ENCODE results near the gene RNF38.
"Not testable (repeated sequence)": the region's sequence is repeated elsewhere in the genome, so short reads cannot be mapped to it uniquely, and the experiment has no call there.

RNF38 gene

DNA sequence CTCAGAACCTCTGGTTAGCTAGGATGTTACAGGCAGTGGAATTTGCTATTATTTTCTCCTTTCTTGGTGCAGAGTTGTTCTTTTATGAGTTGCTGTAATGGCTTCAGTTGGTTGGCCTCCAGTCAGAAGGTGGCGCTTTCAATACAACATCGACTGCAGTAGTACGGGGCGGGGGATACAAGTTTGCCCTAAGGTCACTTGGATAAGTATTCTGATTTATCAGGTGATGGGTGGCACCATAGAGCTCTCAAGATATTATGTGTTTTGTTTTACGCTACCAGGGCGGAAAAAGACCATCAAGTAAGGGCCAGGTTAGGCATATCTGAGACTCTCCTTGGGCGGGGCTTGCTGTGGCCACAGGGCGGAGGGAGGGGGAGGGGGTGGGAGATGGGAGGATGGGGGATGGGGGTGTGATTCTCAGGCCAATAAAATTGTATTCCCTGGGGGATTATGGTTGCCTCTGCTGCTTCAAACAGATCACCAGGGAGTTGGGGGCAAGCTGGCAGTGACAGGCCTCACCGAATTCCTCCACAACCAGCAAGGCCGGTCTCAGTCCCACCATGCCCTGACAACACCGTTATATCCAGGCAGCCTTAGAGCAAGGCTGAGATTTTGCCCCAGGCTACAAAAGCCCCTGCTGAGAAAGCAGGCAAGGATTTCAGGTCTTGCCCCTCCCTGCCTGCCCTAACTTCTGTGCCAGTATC is 15.9 kb upstream of the RNF38 start:
- TF ChIP-seq, protein P1, sequence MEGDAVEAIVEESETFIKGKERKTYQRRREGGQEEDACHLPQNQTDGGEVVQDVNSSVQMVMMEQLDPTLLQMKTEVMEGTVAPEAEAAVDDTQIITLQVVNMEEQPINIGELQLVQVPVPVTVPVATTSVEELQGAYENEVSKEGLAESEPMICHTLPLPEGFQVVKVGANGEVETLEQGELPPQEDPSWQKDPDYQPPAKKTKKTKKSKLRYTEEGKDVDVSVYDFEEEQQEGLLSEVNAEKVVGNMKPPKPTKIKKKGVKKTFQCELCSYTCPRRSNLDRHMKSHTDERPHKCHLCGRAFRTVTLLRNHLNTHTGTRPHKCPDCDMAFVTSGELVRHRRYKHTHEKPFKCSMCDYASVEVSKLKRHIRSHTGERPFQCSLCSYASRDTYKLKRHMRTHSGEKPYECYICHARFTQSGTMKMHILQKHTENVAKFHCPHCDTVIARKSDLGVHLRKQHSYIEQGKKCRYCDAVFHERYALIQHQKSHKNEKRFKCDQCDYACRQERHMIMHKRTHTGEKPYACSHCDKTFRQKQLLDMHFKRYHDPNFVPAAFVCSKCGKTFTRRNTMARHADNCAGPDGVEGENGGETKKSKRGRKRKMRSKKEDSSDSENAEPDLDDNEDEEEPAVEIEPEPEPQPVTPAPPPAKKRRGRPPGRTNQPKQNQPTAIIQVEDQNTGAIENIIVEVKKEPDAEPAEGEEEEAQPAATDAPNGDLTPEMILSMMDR (IDR thresholded peaks at IDR 0.05; ENCODE audit: extremely low read depth, insufficient read depth, missing control alignments): no peak
- in situ Hi-C loops (cut with MboI; ENCODE audit: low pct_unique_long_range_greater_than_20kb, low sequenced_read_pairs, unreplicated experiment): loop anchor here (25.0 kb wide), 1 partner anchor 296 kb away; no protein-coding TSS in a partner anchor
- DNase-seq (ENCODE audit: low spot score): no peak

DNA sequence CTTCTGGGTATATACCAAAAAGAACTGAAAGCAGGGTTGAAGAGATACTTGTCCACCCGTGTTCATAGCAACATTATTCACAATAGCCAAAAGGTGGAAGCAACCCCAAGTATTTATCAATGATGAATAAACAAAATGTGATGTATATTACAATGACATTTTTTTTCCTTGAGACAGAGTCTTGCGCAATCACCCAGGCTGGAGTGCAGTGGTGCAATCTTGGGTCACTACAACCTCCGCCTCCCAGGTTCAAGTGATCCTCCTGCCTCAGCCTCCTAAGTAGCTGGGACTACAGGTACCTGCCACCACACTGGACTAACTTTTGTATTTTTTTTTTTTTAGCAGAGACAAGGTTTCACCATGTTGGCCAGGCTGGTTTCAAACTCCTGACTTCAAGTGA is 11.3 kb upstream of the RNF38 start:
- in situ Hi-C loops (cut with MboI; ENCODE audit: low pct_unique_long_range_greater_than_20kb, low sequenced_read_pairs, unreplicated experiment): loop anchor here (25.0 kb wide), 1 partner anchor 301 kb away; no protein-coding TSS in a partner anchor
- not testable (repeated sequence) for DNase-seq (ENCODE audit: low spot score)

DNA sequence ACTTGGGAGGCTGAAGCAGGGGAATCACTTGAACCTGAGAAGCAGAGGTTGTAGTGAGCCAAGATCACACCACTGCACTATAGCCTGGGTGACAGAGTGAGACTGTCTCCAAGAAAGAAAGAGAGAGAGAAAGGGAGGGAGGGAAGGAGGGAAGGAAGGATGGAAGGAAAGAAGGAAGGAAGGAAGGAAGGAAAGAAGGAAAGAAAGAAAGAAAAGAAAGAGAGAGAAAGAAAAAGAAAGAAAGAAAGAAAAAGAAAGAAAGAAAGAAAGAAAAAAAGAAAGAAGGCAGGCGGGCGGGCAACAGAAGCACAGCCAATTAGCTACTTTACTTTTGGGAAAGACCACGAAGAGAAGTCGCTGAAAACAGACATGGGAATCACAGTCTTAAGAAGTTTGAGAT is 9.0 kb upstream of the RNF38 start:
- DNase-seq (ENCODE audit: low spot score): not testable (repeated sequence)
- in situ Hi-C loops (cut with MboI; ENCODE audit: low pct_unique_long_range_greater_than_20kb, low sequenced_read_pairs, unreplicated experiment): loop anchor here (5.0 to 25.0 kb wide), 2 partner anchors 143 to 303 kb away; no protein-coding TSS in a partner anchor

DNA sequence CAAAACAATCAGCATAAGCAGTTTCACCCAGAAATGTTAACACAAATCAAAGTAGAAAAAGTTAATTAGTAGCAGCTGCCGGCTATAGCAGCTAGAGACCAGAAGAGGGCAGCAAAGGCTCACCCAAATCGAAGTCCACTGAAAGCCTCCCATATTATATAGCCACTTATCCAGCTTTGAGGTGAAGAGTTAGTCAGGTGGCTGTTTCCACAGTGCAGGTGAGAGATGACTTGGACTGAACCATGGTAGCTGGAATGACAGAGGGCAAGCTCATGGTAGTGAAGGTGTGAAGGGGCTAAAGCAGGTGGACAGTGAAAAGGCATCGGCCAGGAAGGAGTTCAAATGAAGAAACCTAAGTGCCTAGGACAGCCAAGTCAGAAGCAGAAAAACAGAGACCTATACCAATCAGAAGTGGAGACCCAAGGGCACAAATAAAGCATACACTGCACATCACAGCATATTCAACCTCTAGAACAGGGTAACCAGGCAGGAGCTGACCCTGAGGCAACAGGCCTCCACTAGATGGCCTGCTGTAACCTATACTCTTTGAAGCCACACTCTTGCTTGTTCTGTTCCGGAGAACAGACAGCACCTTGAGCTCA is 7.2 kb upstream of the RNF38 start:
- TF ChIP-seq, protein P1 (IDR thresholded peaks at IDR 0.05; ENCODE audit: extremely low read depth, insufficient read depth, missing control alignments): peak; percentile 85
- in situ Hi-C loops (cut with MboI; ENCODE audit: low pct_unique_long_range_greater_than_20kb, low sequenced_read_pairs, unreplicated experiment): loop anchor here (5.0 to 25.0 kb wide), 2 partner anchors 145 to 305 kb away; no protein-coding TSS in a partner anchor
- peak; percentile 53 for DNase-seq (ENCODE audit: low spot score)

DNA sequence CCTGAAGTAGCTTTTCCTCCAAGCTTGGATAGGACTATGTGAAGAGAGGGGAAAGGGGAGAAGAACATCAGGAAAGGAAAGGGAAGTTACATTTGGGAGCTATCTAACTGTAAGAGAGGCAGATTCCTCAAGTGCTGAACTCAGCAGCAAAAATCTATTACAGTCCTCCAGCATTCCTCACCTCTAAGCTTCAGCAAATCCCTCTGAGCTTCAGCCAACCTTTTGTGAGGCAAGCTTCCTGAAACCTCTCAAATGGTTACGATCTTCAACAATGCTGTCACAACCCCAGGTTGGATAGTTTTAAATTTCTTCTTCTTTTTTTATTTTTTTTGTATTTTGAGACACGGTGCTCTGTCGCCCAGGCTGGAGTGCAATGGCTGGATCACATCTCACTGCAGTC is 2.5 kb upstream of the RNF38 start:
- TF ChIP-seq, protein P1 (IDR thresholded peaks at IDR 0.05; ENCODE audit: extremely low read depth, insufficient read depth, missing control alignments): no peak
- DNase-seq (ENCODE audit: low spot score): no peak
- in situ Hi-C loops (cut with MboI; ENCODE audit: low pct_unique_long_range_greater_than_20kb, low sequenced_read_pairs, unreplicated experiment): loop anchor here (25.0 kb wide), 1 partner anchor 310 kb away; no protein-coding TSS in a partner anchor

DNA sequence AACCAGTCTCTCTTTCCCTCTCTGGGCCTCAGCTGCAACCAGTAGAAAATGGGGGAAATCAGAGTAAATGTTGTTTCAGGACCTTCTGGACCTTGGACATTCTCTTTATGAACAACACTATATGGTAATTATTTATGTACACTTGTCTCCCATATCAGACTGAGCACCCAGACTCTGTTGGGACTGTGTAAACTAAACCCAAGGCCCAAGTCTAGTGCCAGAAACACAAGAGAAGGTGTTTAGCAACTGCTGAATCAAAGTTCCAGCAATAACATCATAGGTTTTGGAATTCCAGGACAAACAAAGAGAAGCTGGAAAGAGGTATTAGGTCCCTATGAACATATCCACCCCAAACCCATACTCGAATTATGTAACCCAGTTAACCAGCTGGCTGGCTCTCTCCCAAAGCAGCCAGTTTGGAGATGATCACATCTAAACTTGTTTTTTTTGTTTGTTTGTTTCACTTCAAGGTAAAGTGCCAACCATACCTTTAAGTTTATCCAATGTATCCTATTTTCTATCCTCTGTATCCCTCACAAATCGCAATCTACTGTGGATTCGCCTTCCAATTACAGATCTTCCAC is 1.9 kb upstream of the RNF38 start:
- no peak for DNase-seq (ENCODE audit: low spot score)
- in situ Hi-C loops (cut with MboI; ENCODE audit: low pct_unique_long_range_greater_than_20kb, low sequenced_read_pairs, unreplicated experiment): loop anchor here (25.0 kb wide), 1 partner anchor 310 kb away; no protein-coding TSS in a partner anchor
- TF ChIP-seq, protein P1 (IDR thresholded peaks at IDR 0.05; ENCODE audit: extremely low read depth, insufficient read depth, missing control alignments): no peak

DNA sequence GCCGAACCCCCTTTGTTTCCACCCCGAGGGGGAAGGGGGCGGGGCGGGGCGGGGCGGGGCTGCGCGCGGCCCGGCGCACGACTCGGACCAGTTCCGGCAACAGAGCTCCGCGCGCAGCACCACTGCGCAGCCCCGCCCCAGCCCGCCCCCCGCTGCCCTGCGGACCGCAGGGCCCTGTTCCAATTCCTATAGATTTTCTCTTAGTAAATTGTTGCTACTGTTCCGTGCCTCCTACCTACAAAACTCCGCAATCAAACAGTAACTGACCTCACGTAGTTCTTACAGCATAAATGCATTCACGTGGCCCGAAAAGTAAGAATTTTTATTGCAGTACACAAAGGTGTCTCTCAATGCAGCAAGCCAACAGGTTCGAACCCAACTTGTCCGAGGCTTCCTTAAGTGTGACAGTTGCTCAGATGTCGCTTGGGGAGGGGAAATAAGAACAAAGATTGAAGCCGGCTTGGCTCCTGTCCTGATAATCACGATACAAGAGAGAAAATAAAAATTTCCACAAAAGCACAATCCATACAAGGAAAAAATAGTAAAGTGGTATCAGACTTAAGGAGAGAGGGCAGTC is 1.2 kb upstream of the RNF38 start:
- in situ Hi-C loops (cut with MboI; ENCODE audit: low pct_unique_long_range_greater_than_20kb, low sequenced_read_pairs, unreplicated experiment): loop anchor here (25.0 kb wide), 1 partner anchor 311 kb away; no protein-coding TSS in a partner anchor
- DNase-seq (ENCODE audit: low spot score): peak; percentile 93
- TF ChIP-seq, protein P1 (IDR thresholded peaks at IDR 0.05; ENCODE audit: extremely low read depth, insufficient read depth, missing control alignments): no peak
